ENCODE measurements around the gene XPNPEP2. TPM values are rescaled to one million over a fixed set of nuclear protein-coding genes. Genes with fewer than 3 reads are reported as not detected.

Gene XPNPEP2
- total and polyA plus RNA-seq, 5 donors, result 1.3 to 4.1 (median 2.5) TPM

DNA sequence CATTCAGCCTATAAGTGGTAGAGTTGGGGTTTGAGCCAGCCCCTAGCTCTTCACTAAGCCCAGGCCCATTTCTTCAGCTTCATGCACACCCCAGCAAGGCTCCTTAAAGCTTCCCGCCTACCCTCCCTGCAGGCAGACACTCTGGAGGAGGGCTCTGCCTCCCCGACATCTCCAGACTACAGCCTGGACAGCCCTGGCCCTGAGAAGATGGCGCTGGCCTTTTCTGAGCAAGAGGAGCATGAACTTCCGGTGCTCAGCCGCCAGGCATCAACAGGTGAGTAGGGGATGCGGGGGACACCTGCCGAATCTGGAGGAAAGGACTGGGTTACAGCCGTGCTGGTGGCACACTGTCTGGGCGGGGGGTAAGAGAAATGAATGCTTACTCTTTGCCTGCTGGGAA is 52.0 kb downstream of the XPNPEP2 start:
- Histone ChIP-seq H3K9me3 (ENCODE audit: control insufficient read depth, low read length) (no peaks in the 10 kb centered on the region), H3K4me3 (ENCODE audit: low read length) (no peak overlapping the region), H3K4me1 (ENCODE audit: control insufficient read depth, insufficient read depth, low read length) (no peaks in the 10 kb centered on the region), H3K27me3 (ENCODE audit: control insufficient read depth, insufficient read depth) (no peaks in the 10 kb centered on the region), H3K27ac (ENCODE audit: low read length) (no peak overlapping the region)
- DNase-seq, result no peak
- 93% methylated on average over 9 of the region's 9 CpGs for WGBS
- no peak for ATAC-seq
- intact Hi-C loops (cut with DNase I), result no loop called here

DNA sequence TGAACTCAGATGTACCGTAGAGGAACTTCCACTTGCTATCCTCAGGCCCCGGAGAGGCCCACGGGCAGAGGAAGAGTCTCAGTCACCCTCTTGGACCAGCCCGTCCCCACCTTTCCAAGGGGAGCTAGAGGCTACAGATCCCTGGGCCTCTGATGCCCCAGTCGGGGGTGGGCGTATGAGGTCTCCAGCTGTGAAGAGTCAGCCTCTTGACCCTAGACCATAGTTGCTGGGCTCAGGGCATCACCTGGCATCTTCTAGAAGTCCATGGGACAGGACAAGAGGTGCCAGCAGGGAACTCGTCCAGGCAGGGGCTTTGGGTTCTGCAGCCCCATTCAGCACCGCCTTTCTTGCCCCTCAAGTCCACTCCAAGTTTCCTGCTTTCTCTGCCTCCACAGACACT is 52.6 kb downstream of the XPNPEP2 start:
- Histone ChIP-seq H3K9me3 (ENCODE audit: control insufficient read depth, low read length) (no peaks in the 10 kb centered on the region), H3K27ac (ENCODE audit: low read length) (no peak overlapping the region), H3K4me1 (ENCODE audit: control insufficient read depth, insufficient read depth, low read length) (no peaks in the 10 kb centered on the region), H3K27me3 (ENCODE audit: control insufficient read depth, insufficient read depth) (no peaks in the 10 kb centered on the region), H3K4me3 (ENCODE audit: low read length) (no peak overlapping the region)
- intact Hi-C loops (cut with DNase I), result no loop called here
- no peak for DNase-seq
- 92% methylated on average over 8 of the region's 8 CpGs for WGBS
- ATAC-seq, result no peak

DNA sequence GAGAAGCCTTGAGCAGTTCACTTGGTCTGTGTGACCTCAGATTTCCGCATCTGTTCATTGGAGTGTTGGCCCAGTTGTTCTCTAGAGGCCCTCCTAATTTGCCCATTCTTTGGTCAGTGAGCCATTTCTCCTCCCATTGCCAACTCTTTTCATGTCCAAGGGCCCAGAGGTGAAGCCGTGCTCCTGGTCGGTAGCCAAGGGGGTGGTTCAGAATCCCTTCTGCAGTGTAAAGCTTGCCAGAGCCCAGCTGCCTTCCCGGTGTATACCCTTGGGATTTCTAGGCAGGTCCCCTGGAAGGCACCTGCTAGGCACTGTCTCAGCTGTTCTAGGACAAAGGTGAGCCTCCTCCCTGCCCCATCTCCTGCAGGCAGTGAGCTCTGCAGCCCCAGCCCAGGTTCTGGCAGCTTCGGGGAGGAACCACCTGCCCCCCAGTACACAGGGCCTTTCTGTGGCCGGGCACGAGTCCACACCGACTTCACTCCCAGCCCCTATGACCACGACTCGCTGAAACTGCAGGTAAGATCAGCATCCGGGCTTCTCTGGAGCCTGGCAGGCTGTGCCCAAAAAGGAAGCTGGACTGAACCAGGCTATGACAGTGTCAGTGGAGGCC is 53.3 kb downstream of the XPNPEP2 start:
- WGBS, result 85% methylated on average over 11 of the region's 11 CpGs
- DNase-seq, result no peak
- Histone ChIP-seq H3K4me1 (ENCODE audit: control insufficient read depth, insufficient read depth, low read length) (no peaks in the 10 kb centered on the region), H3K4me3 (ENCODE audit: low read length) (no peak overlapping the region), H3K27ac (ENCODE audit: low read length) (no peak overlapping the region), H3K9me3 (ENCODE audit: control insufficient read depth, low read length) (no peaks in the 10 kb centered on the region), H3K27me3 (ENCODE audit: control insufficient read depth, insufficient read depth) (no peaks in the 10 kb centered on the region)
- no peak for ATAC-seq
- intact Hi-C loops (cut with DNase I), result no loop called here

DNA sequence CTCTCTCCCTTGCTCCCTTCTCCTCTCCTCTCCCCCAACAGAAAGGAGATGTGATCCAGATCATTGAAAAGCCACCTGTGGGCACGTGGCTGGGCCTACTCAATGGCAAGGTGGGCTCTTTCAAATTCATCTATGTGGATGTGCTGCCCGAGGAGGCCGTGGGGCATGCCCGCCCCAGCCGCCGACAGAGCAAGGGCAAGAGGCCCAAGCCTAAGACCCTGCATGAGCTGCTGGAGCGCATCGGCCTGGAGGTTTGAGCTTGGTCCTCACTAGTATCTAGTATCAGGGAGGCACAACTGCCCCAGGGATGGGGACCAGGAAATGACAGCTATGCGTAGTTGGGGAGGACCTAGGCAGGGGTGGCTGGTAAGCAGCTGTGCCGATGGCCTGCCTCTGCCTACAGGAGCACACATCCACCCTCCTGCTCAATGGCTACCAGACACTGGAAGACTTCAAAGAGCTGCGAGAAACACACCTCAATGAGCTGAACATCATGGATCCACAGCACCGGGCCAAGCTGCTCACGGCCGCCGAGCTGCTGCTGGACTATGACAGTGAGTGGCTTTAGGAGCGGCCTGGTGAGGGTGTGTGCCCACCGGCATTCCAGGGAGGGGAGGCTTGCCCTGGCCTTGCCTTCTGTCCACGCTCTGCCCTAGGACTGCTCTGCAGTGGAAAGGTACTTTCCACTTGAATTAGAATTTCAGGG is 54.0 kb downstream of the XPNPEP2 start:
- DNase-seq, result no peak
- no peak for ATAC-seq
- WGBS, result 97% methylated on average over 18 of the region's 18 CpGs

DNA sequence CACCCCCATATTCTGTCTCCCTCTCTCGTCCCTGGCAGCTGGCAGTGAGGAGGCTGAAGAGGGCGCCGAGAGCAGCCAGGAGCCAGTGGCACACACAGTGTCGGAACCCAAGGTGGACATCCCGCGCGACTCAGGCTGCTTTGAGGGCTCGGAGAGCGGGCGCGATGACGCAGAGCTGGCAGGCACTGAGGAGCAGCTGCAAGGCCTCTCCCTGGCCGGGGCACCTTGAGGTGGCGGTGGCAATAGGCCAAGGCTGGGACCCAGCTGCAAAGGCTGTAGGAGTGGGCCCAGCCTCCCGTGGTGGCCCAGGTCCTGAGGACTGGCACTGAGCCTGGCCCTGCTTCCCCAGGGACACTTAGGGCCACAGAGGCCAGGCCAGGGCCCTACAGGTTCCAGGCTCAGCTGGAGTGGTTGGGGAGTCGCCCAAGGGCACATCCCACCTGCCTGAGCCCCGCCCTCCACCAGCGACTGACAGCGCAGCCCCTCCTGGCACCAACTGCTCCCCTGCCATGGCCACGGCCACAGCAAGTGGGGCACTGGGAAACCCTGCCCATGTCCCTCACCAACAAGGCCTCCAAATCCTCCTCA is 54.9 kb downstream of the XPNPEP2 start:
- DNase-seq (no peak), ATAC-seq (no peak)
- H3K9me3 ChIP-seq (ENCODE audit: control insufficient read depth, low read length), result no peaks in the 10 kb centered on the region
- no peaks in the 10 kb centered on the region for H3K4me1 ChIP-seq (ENCODE audit: control insufficient read depth, insufficient read depth, low read length)
- no peaks in the 10 kb centered on the region for H3K27me3 ChIP-seq (ENCODE audit: control insufficient read depth, insufficient read depth)
- no peak overlapping the region for H3K4me3 ChIP-seq (ENCODE audit: low read length)
- WGBS, result 83% methylated on average over 20 of the region's 20 CpGs
- H3K27ac ChIP-seq (ENCODE audit: low read length), result no peak overlapping the region
- intact Hi-C loops (cut with DNase I), result no loop called here

More for the DNA sequence above, 54.0 kb downstream of the XPNPEP2 start:
- Histone ChIP-seq H3K9me3 (ENCODE audit: control insufficient read depth, low read length) (no peaks in the 10 kb centered on the region), H3K27me3 (ENCODE audit: control insufficient read depth, insufficient read depth) (no peaks in the 10 kb centered on the region), H3K4me3 (ENCODE audit: low read length) (no peak overlapping the region), H3K27ac (ENCODE audit: low read length) (no peak overlapping the region), H3K4me1 (ENCODE audit: control insufficient read depth, insufficient read depth, low read length) (no peaks in the 10 kb centered on the region)
- intact Hi-C loops (cut with DNase I), result no loop called here

DNA sequence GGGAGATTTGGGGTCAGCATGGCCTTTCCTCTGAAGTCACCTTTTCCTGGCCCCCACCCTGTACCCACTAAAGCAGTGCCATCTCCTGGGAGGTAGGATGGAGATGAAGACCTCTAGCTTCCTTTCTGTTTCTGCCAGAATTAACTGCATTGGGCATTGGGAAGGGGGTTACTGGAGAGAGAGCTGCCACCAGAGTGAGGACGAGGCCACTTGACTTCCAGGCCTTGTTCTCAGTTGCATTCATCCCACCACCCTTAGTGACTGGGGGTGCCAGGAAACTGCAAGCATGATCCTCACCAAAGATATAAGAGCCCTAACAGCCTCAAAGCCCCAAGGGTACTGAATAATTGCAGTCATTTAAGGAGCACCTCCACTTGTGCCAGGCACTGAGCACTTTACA is 56.8 kb downstream of the XPNPEP2 start:
- no peak for ATAC-seq
- 86% methylated on average over 1 of the region's 1 CpG for WGBS

DNA sequence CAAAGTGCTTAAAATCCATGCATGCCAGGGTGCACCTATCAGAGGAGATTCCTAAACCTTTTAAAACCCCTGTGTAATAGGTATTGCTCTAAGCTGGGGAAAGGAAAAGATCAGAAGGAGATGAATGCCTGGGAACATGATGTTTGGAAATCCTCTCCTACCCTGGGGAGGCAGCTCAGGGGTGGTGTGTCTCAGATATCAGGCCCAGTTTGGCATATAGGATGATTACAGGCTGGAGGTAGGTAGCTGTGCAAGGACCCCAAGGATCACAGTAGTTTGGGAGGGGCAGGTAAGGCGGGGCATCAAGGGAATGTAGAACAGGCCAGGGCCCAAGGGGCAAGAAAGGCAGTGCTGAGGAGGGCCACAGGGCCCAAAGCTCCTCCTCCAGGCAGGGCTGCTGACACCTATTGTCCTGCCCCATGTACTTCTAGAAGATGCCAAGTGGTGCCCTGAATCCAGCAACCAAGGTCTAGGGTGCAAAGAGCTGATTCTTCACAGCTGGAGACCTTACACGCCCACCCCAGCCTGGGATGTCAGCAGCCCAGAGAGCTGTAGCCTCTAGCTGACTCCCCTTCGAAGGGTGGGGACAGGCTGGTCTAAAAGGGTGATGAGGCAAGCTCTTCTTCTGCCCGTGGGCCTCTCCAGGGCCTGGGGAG is 58.6 kb downstream of the XPNPEP2 start:
- Histone ChIP-seq H3K4me3 (ENCODE audit: low read length) (no peak overlapping the region), H3K9me3 (ENCODE audit: control insufficient read depth, low read length) (no peaks in the 10 kb centered on the region), H3K4me1 (ENCODE audit: control insufficient read depth, insufficient read depth, low read length) (no peaks in the 10 kb centered on the region), H3K27ac (ENCODE audit: low read length) (no peak overlapping the region), H3K27me3 (ENCODE audit: control insufficient read depth, insufficient read depth) (no peaks in the 10 kb centered on the region)
- intact Hi-C loops (cut with DNase I), result no loop called here
- 94% methylated on average over 4 of the region's 4 CpGs for whole genome bisulfite sequencing
- ATAC-seq, result no peak
- no peak for DNase-seq

More for the DNA sequence above, 56.8 kb downstream of the XPNPEP2 start:
- Histone ChIP-seq H3K27me3 (ENCODE audit: control insufficient read depth, insufficient read depth) (no peaks in the 10 kb centered on the region), H3K4me3 (ENCODE audit: low read length) (no peak overlapping the region), H3K4me1 (ENCODE audit: control insufficient read depth, insufficient read depth, low read length) (no peaks in the 10 kb centered on the region), H3K27ac (ENCODE audit: low read length) (no peak overlapping the region), H3K9me3 (ENCODE audit: control insufficient read depth, low read length) (no peaks in the 10 kb centered on the region)
- no peak for DNase-seq
- intact Hi-C loops (cut with DNase I), result no loop called here

DNA sequence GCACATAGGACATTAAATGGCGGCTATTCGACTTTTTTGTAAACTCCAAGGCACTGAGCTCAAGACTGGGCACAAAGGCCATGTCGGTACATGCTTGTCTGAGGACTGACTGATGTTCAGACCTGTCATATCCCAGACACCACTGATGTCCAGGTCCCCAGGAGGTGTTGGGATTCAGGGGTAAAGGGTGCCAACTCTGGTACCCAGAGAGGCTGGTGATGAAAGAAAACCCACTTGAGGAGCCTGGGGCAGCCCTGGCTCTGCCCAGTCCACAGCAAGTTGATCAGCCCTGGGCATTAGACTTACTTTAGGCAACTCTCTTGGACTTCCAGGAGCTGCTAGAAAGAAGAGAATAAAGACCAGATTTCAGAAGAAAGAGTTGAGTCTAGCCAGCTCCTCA is 59.7 kb downstream of the XPNPEP2 start:
- no peak for ATAC-seq

DNA sequence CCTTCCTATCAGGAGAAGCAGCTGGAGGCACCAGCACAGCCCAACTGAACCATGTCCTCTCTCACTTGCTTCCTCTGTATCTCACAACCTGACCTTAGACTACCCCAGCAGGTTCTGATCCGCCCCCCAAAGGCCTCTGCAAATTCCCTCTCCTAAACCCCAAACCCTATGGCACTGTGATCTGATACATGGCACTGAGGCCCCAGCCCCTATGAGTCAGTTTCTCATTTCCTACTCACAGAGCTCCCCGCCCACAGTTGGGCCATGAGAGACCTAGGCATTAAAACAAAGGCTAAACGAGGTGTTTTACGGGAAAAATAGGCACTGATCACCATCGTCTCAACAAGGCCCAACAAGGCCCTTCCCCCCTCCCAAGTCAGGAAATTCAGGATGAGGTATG is 60.1 kb downstream of the XPNPEP2 start:
- Histone ChIP-seq H3K9me3 (ENCODE audit: control insufficient read depth, low read length) (no peaks in the 10 kb centered on the region), H3K4me1 (ENCODE audit: control insufficient read depth, insufficient read depth, low read length) (no peaks in the 10 kb centered on the region), H3K4me3 (ENCODE audit: low read length) (no peak overlapping the region), H3K27ac (ENCODE audit: low read length) (no peak overlapping the region), H3K27me3 (ENCODE audit: control insufficient read depth, insufficient read depth) (no peaks in the 10 kb centered on the region)
- DNase-seq (no peak), ATAC-seq (peak in 1 of 2 donors; percentile 35)
- 82% methylated on average over 5 of the region's 5 CpGs for WGBS
- intact Hi-C loops (cut with DNase I), result no loop called here

More for the DNA sequence above, 59.7 kb downstream of the XPNPEP2 start:
- Histone ChIP-seq H3K9me3 (ENCODE audit: control insufficient read depth, low read length) (no peaks in the 10 kb centered on the region), H3K4me3 (ENCODE audit: low read length) (no peak overlapping the region), H3K4me1 (ENCODE audit: control insufficient read depth, insufficient read depth, low read length) (no peaks in the 10 kb centered on the region), H3K27me3 (ENCODE audit: control insufficient read depth, insufficient read depth) (no peaks in the 10 kb centered on the region), H3K27ac (ENCODE audit: low read length) (no peak overlapping the region)
- intact Hi-C loops (cut with DNase I), result no loop called here
- DNase-seq, result no peak
- WGBS, result 98% methylated on average over 3 of the region's 3 CpGs

DNA sequence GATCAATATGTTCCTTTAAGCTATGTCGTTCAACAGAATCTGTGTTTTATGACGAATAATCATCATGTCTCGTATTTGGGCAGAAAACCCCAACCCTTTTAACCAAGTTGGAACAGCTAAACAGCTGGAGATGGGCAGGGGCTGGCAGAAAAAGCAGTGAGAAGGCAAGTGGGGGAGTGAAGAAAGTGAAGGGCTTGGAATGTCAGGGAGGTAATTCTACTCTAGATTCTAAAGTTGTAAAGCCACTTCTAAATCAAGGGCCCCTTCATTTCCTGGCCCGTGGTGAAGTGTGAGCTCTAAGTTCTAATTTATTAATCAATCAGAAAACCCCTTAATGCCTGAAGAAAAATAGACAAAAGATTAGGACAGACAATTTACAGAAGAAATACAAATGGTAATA is 61.4 kb downstream of the XPNPEP2 start:
- H3K27me3 ChIP-seq (ENCODE audit: control insufficient read depth, insufficient read depth), result no peaks in the 10 kb centered on the region
- intact Hi-C loops (cut with DNase I), result no loop called here
- no peaks in the 10 kb centered on the region for H3K9me3 ChIP-seq (ENCODE audit: control insufficient read depth, low read length)
- no peak overlapping the region for H3K27ac ChIP-seq (ENCODE audit: low read length)
- ATAC-seq (no peak), DNase-seq (no peak)
- H3K4me1 ChIP-seq (ENCODE audit: control insufficient read depth, insufficient read depth, low read length), result no peaks in the 10 kb centered on the region
- no peak overlapping the region for H3K4me3 ChIP-seq (ENCODE audit: low read length)
- WGBS, result 84% methylated on average over 4 of the region's 4 CpGs

DNA sequence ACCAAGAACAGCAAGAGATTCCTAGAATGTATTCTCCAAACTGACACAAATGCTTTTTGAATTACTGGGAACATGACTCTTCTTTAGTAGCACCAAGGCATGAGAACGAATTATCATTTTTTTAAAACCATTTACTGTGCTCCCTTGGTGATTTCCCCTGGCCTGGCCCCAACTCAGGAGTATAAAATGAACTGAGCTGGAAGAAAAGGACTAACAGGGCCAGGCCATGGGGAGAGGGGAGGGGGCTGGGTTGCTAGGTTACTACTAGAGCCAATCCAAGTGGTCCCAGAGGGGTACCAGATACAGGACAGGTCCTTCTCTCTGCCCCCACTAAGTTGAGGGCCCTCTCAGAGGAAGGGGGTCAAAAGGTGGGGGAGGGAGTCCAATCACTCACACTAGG is 64.1 kb downstream of the XPNPEP2 start:
- no peak for DNase-seq
- H3K27me3 ChIP-seq (ENCODE audit: control insufficient read depth, insufficient read depth), result no peaks in the 10 kb centered on the region
- H3K4me1 ChIP-seq (ENCODE audit: control insufficient read depth, insufficient read depth, low read length), result no peaks in the 10 kb centered on the region
- no peak overlapping the region for H3K27ac ChIP-seq (ENCODE audit: low read length)
- intact Hi-C loops (cut with DNase I), result no loop called here
- ATAC-seq, result no peak
- no peaks in the 10 kb centered on the region for H3K9me3 ChIP-seq (ENCODE audit: control insufficient read depth, low read length)
- WGBS, result 39% methylated on average over 1 of the region's 1 CpG
- no peak overlapping the region for H3K4me3 ChIP-seq (ENCODE audit: low read length)
